ENCODE data around the gene ZBTB48.

The ZBTB48 gene

DNA sequence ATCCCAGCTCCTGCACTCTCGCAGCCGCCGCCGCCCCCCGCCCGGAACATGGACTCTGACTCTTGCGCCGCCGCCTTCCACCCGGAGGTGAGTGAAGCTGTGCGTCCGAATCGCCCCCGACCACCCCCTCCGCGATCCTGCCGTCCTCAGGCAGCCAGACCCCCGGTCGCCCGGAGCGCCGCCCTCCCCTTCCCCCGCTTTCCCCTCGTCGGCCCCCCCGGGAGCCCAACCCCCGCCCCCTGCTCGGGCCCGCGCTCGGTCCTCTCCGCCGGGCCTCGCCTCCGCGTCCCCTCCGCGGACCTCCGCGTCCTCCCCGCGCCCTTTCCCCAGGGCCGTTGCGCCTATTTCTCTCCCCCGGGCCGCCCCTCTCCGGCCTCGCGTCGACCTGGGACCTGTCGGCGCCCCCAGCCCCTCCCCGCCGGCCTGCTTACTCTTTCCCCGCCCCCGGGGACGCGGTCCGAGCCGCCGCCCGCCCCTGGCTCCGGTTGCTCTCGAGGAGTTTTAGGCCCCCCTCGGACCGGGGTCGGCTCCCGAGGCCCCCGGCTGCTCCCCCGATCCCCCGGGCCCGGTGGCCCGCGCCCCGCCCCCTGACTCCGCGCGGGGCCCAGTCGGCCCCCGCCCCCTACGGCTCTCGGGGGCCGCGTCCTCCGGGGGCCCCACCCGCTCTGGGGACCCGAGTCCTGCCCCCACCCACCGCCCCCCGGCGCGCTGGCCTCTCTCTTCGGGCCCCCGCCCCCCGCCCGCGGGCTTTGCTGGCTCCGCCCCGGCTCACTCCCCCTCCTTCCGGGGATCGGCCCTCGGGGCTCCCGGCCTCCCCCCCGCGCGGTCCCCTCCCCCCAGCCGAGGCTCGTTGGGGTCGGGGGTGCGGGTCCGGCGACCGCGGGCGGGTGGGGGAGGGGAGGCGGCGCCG lies 34.5 kb downstream of the ZBTB48 start:
- DNase-seq: peak; percentile 51

DNA sequence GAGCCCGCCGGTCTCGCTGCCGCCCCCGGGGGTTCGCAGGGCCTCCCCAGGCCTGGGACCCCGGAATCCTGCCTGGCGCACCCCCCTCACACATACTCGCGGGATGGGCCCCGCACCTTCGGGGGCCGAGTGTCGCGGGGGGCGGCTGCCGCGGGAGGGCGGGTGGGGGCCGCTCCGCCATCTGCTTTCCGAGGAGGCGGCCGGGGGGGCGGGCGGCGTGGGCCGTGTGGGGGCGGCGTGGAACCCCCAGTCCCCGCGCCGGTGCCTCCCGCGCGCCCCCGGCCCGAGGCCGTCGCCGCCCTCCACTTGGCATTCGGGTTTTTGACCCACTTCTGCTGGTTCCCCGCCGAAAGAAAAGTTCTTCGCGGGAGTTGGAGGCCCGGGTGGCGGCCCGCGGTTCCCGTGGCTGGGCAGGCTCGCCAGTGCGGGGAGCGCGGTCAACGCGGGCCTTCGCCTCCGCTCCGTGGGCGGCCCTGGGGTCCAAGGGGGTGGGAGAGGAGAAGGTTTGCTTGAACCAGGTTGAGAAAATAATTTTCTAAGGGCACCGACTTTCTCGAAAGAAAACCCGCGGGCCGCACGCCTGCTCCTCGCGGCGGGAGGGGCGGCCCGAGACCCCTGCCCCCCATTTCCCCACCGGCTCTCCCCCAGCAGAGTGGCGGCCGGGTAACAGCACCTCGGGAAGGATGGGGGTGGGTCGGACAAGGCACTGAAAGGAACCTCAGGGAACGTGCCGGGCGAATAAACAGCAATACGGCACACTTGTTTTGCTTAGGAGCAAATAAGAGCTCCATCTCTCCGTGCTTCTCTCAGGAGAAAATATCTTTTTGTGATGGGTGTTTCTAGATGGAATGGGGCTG lies 35.4 kb downstream of the ZBTB48 start:
- no peak for DNase-seq

DNA sequence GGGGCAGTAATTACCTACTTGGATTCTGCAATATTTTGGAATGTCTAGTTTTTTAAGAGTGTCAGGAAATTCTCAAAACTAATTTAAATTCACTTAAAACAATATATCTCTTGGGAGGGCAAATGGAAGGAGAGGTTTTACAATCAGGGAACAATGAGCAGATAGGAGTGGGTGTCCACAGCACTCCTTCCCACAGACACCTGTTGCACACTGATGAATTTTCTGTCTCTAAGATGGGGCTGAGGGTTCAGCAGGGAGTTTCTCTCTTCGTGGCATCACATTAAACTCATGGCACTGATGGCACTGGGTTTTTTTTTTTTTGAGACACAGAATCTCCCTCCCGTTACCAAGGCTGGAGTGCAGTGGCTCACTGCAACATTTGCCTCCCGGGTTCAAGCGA lies 39.3 kb downstream of the ZBTB48 start:
- no peak for DNase-seq

DNA sequence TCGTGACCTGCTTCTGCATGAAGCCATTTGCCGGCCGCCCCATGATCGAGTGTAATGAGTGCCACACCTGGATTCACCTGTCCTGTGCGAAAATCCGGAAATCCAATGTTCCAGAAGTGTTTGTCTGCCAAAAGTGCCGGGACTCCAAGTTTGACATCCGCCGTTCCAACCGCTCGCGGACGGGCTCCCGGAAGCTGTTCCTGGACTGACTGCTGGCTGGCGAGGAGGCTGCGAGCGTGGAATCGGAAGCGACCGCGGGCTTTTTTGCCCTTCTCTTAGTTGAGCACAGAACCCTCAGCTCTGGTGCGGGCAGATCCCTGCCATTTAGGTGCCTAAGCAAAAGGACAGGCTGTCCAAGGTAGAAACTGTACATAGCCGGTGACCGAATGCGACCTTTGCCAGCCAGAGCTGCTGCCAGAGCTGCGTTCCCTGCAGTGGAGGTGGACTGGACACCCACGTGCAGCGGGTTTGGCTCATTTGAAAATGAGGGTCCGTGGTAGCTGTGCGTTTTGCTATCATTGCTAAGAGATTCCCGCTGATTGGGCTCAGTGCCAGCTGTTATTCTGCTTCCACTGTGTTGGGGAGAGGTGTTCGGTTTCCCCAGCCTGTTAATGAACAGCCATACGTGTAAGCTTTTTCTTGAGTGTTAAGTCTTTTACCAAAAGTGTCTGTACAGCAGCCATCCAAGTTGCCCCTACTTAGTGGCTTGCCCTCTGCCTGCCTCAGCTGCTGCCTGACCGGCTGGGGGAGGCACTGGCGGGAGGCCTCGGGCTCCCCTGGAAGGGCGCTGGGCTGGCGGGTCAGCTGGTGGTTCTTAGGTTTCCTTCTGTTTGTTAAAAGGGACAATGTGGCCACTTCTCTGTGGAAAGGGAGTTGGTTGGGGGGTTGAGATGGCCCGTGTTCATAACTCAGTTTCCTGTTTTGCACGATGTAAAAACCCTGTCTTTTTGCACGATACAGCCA lies 41.9 kb downstream of the ZBTB48 start:
- no peak for DNase-seq

DNA sequence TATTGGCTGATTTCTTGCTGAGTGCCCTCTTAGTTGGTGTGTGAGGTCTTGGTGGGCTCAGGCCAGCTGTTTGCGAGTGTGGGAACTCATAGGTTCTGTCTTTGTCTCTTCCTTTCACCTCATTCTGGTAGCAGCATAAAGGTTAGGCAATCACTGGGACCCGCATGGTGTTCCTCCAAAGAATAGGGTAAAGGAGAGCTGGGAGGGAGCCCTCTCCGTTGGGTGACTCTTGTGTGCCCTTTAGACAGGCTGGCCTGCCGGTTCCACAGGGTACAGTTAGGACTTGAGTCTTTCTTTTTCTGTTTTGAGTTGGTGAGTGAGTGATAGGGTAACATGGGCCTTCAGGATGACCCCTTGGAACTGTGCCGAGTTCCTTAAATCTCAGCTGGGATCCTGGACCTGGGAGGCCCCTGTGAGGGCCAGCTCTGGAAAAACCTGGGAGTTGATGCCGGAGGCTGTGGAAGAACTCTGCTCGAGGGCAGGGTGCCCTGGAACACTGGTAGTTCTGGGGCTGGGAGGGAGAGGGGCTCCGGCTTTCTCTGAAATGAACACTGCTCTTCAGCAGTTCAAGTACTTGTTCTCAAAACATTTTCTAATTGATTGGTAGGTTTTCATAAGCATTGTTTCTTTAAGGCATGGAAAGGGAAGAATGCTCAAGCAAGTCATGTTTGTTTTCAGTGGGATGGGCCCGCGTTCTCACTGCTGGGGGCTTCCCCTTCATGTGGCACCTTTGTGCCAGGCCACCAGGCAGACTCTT lies 42.8 kb downstream of the ZBTB48 start:
- DNase-seq: no peak

DNA sequence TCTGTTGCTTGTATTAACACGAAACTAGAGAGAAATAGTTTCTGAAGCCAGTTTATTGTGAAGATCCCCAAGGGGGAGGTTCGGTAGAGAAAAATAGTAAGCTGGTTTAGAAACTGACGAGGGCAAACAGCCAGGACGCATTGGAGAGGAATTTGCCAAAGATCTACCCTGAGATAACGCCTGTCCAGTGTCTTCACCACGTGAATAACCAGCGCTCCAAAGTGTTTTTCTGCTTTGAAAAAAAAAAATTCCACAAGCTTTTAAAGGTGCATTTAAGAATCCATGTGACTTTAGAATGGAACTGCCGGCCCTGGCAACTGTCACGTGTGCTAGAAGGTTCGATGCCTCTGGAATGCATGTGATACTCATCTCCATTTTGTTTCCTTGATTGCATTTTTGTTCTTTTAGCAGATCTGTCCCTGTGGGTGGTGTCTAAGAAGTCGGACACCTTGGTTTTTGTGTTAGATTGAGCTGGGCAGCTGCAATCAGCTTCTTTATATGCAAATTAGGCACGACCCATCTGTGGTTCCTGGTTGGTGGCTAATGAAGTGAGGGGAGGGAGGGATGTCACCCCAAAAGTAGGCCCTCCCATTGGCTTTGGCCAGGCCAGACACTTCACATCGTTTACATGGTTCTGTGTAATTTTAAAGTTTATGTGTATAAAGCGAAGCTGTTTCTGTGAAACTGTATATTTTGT lies 43.6 kb downstream of the ZBTB48 start:
- DNase-seq: no peak

DNA sequence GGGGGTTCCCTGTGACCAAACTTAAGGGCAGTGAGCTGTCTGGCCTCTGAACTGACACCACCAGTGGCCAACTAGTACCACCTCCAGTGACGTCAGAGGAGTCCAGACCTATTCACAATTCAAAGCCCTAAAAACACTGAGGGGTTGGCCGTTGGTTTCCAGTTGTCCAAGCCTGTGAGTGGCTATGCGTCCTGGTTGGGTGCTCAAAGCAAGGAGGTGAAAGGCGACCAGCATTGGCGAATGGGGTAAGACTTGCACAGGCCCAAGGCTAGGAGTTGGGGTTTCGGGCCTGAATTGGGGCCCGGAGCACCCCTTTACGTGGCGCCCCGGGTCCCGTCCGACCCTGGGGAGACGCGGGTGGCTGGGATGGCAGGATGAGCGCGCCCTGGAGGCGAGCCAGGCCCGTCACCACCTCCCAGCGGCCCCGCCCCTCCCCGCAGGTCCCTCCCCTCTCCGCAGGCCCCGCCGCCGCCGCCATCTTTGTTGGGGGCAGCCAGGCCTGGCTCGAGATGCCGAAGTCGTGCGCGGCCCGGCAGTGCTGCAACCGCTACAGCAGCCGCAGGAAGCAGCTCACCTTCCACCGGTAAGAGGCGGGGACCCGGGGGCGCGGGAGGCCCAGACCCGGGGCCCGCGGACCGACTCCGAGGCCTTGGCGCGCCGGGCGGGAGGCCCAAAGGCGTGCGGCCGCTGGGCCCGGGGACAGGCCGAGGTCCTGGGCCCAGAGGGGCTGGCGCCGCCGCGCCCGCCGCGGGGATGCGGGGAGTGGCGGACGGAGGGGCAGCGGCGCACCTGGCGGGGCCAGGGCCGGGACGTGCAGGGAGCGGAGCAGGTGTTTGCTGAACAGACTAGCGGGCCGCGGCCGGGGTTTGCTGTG lies 45.2 kb downstream of the ZBTB48 start, which contains the start of gene THAP3:
Gene THAP3, plus strand, starts transcription at position 159 of the 874 bp plus-strand sequence. Its CDS starts 351 bp downstream, at position 510.
- peak; percentile 83 for DNase-seq

DNA sequence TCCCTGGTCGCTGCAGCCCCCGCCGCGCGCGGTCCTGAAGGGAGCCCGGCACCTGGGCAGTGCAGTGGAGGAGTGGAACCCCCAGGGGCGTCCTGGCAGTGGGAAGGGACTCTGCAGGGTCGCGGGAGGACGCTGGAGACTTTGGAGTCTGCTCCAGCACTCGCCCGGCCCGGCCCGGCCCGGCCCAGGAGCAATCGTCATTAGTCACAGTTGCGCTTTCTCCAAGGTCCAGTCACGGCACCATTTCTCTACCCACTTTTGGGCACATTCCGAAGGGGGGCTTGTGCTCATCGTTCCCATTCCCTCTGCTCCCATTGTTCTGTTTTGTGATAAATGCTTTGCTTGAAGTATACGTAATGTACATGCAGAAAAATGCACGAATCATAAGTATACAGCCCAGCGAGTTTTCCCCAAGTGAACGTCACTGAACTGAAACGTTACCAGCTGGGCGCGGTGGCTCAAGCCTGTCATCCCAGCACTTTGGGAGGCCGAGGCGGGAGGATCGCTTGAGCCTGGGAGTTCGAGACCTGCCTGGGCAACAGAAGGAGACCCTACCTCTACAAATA lies 45.9 kb downstream of the ZBTB48 start:
- DNase-seq: no peak

DNA sequence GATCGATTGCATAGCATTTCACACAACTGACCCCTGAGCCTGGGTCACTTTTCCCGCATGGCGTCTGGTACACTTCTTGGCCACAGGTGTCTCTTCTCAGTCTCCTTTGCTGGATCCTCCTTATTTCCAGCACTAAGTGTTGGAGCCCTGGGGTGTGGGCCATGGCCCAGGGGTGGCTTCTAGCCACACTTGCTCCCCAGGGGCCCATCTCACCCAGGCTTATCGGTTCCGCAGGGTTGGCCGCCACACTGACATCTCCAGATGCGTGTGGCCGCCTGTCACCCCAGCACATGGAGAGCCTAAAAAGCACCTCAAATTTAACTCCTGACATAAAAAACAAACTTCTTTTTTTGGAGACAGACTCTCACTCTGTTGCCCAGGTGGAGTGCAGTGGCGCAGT lies 47.2 kb downstream of the ZBTB48 start:
- no peak for DNase-seq

DNA sequence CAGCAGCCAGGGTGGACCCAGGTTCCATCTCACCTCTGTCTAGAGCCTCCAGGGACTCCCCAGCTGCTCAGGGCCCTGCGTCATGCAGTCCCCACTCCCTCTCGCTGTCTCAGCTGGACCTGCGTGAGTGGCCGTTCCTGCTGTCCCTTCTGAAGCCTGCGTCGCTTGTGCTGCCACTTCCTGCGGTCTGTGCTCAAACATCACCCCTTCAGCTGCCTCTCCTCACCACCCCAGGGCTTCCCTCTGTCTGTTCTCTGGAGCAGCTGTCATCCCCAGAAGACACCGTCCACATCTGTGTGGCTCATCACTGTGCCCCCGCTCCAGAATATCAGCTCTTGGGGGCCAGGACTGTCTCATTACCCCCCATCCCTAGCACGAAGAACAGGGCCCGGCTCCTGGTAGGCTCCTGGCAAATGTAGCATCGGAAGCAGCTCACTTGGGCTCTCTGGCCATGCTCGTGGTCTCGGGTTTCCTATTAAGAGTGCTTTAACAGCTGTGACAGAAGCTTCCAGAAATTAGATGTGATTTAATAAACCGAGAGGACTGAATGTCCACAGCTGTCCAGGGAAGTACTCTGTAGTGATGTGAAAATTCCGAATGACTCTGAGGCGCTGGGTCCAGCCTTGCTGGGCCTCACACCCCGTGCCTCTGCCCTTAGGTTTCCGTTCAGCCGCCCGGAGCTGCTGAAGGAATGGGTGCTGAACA lies 48.2 kb downstream of the ZBTB48 start:
- no peak for DNase-seq

DNA sequence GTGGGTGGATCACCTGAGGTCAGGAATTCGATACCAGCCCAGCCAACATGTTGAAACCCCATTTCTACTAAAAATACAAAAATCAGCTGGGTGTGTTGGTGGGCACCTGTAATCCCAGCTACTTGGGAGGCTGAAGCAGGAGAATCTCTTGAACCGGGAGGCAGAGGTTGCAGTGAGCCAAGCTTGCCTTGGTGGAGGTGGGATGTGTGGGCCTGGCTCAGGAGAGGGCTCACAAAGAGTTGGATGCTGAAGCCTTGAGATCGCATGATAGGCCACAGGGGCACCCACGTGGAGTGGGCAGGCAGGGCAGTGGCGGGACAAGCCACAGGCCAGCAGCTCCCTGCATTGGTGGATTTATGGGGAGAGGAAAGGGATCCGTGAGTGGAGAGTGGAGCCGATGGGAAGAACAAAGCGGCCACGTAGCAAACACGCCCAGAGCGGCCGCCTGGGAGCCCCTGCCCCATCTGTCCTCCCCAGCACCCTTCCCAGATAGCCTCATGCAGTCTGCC lies 49.2 kb downstream of the ZBTB48 start:
- no peak for DNase-seq

DNA sequence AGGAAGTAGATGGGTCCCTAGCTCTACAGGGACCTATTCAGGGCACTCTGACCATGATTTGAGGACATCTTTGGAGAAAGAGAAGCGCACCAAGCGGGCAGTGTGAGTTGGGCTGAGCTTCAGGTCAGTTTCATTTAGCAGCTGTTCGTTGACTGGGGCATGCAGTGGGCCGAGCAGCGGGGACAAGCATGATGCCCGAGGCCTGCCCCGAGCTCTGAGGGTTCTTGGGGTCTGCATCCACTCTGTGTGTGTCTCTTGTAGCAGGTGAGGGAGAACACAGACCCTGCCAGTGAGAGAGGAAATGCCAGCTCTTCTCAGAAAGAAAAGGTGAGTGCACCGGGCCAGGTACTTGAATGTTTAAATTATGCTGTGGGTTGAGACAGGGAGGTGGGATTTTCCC lies 50.2 kb downstream of the ZBTB48 start:
- no peak for DNase-seq

DNA sequence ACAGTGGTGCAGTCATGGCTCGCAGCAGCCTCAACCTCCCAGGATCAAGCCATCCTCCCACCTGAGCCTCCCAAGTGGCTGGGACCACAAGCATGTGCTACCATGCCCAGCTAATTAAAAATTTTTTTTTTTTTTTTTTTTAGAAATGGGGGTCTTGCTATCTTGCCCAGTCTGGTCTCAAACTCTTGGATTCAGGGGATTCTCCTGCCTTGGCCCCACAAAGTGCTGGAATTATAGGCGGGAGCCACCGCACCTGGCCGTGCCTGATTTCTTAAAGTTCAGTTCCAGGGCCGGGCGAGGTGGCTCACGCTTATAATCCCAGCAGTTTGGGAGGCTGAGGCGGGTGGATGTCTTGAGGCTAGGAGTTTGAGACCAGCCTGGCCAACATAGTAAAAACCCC lies 51.3 kb downstream of the ZBTB48 start:
- no peak for DNase-seq

DNA sequence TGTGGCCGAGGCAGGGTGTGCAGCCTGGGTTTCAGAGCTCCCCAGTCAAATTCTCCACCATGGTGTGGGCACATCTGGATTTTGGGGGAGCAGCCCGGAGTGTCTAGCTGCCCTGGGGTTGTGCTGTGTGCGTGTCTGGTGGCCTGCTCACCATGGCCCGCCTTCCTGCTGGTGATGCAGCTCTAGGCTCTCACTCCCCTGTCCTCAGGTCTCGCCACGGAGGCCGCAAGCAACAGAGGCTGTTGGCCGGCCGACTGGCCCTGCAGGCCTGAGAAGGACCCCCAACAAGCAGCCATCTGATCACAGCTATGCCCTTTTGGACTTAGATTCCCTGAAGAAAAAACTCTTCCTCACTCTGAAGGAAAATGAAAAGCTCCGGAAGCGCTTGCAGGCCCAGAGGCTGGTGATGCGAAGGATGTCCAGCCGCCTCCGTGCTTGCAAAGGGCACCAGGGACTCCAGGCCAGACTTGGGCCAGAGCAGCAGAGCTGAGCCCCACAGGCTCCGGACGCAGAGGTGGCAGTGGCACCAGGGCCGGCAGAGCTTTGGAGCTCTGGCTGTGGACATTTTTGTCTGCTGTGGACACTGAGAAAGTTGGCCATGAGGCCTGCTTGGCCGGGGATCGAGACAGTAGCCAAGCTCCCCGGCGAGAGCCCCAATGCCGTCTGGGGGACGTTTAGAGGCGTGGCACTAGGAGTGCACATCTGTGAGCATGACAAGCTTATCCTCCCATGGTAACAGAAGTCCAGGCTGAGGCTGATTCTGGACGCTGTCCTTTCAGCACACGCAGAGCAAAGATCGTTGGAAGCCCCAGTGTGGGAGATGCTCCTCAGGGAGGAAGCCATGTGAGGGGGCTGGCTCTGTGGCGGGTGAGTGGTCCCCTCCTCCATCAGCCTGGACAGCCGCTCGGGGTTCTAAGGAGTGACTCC lies 53.1 kb downstream of the ZBTB48 start:
- no peak for DNase-seq

DNA sequence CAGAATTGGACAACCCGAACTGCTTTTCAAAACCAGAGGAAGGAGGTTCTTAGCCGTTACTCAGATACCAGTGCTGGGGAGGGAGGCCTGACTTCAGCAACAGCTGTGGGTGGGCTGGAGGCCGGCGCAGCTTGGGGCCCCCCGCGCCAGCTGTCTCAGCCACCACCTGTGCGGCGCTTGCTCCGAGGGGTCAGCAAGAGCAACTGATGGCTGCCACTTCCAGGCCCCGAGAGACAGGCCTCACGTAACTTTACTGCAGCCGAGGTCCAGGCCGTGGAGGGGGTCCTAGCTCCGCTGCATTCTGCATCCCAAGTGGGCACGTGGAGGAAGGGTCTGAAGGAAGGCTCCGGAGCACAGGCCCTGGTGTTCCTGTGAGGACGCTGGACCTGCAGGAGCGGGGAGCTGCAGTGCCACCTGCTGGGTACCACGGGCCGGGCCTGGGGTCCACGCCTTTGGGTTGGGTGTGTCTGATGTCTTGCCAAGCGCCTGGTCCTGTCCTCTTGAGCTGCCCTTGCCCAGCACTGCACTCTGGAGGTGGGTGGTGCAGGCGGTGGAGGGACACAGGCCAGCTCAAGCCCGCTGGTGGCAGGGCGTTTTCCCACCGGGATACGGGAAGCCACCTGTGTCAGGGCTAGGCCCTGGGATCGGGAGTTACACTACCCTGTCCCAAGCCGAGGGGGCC lies 54.7 kb downstream of the ZBTB48 start:
- no peak for DNase-seq

DNA sequence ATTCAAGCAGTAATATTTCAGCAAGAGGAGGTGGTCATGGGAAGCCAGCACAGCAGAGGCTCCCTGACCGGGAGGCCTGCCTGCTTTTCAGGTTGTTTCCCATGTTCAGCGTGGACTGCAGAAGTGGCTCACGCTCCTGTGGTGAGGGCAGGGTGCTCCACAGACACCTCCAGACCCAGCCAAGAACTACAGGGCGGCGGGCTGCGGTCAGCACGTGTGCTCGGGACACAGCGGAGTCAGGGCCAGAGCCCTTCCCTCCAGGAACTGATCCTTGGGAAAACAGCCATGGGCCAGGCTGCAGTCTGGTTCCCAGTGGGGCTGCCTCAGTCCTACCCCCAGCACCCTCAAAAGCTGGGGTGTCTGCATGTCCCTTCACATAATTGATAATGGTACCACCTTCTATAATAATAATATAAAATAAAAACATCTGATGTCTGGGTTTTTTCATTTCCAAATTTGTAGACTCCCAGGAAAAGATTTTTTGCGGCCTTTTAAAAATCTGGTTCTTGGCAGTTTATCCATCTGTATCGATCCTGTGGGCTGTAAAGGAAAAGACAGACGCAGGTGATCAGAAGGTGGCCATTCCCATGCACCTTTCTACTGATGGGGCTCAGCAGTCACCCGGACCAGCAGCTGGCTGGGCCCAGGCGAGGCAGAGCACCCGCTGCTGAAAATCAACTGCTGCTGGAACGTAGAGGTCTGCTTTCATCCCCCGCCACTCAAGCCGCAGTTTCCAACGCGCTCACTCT lies 55.5 kb downstream of the ZBTB48 start:
- no peak for DNase-seq

Measured in effector CD8-positive, alpha-beta T cell (primary cell).